HUES48 (cell line): ENCODE results near the gene DOCK11.
"Not testable (repeated sequence)": the region's sequence is repeated elsewhere in the genome, so short reads cannot be mapped to it uniquely, and the experiment has no call there.

Source experiments
- H3K27ac ChIP-seq: one replicate; pipeline ENCODE4 v1.7.0; 2013; ENCODE audit warnings: low read depth, low read length, inconsistent platforms
- H3K27me3 ChIP-seq: 2 replicates; pipeline ENCODE4 v1.6.1; 2013; ENCODE audit warnings: mild to moderate bottlenecking, low read length; ENCODE audit not compliant: control insufficient read depth, insufficient read depth
- H3K36me3 ChIP-seq: 2 replicates; pipeline ENCODE4 v1.6.1; 2013; ENCODE audit warnings: low read length; ENCODE audit not compliant: control insufficient read depth, insufficient read depth
- H3K4me1 ChIP-seq: 2 replicates; pipeline ENCODE4 v1.6.1; 2013; ENCODE audit warnings: mild to moderate bottlenecking, low read length; ENCODE audit not compliant: control insufficient read depth, insufficient read depth
- H3K4me3 ChIP-seq: 2 replicates; pipeline ENCODE4 v1.5.1; 2013; ENCODE audit warnings: mild to moderate bottlenecking, low read depth, low read length
- H3K9ac ChIP-seq: 2 replicates; pipeline ENCODE4 v1.6.1; 2013; ENCODE audit warnings: mild to moderate bottlenecking, low read depth, low read length, moderate library complexity
- H3K9me3 ChIP-seq: 2 replicates; pipeline ENCODE4 v1.6.1; 2013; ENCODE audit warnings: low read length; ENCODE audit not compliant: control insufficient read depth, insufficient read depth

The DOCK11 gene

GRCh38 chrX:118720058-118720707, 224.6 kb downstream of the DOCK11 start:
- Histone ChIP-seq H3K9ac (no peak overlapping the region), H3K36me3 (no peaks in the 10 kb centered on the region), H3K27ac (no peak overlapping the region), H3K9me3 (no peaks in the 10 kb centered on the region), H3K4me3 (no peak overlapping the region), H3K4me1 (peaks cover 12% of the 10 kb centered on the region; the same call in 1 of the 2 replicates), H3K27me3 (peaks cover 9% of the 10 kb centered on the region)

- no peaks in the 10 kb centered on the region for H3K9me3 ChIP-seq
Measured at GRCh38 chrX:118723376-118723775, 227.8 kb downstream of the DOCK11 start.

DNA sequence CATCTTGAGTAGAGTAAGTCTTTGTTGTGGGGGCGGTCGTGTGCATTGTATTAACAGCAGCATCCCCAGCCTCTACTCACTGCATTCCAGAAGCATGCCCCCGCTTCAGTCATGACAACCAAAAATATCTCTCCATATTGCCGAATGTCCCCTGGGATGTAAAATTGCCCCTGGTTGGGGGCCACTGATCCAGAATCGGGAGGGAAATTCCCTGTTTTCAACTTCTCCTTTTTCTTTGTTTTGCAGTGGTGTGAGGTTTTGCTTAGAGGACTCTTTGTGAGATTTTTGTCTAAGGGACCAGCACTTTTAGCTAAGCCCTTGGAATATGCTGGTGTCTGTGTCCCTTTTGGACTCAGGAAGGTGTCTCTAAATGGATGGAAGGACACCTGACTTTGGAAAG, 228.8 kb downstream of the DOCK11 start:
- Histone ChIP-seq H3K9me3 (no peaks in the 10 kb centered on the region), H3K4me3 (no peak overlapping the region), H3K27me3 (peaks cover 36% of the 10 kb centered on the region), H3K27ac (no peak overlapping the region), H3K4me1 (peaks cover 30% of the 10 kb centered on the region), H3K9ac (no peak overlapping the region), H3K36me3 (no peaks in the 10 kb centered on the region)

More at GRCh38 chrX:118723376-118723775, 227.8 kb downstream of the DOCK11 start:
- H3K4me1 ChIP-seq, result peaks cover 25% of the 10 kb centered on the region
- peaks cover 26% of the 10 kb centered on the region for H3K27me3 ChIP-seq
- no peak overlapping the region for H3K4me3 ChIP-seq
- no peak overlapping the region for H3K27ac ChIP-seq
- no peak overlapping the region for H3K9ac ChIP-seq
- H3K36me3 ChIP-seq, result no peaks in the 10 kb centered on the region

- Histone ChIP-seq H3K4me3 (no peak overlapping the region), H3K27ac (no peak overlapping the region), H3K27me3 (peaks cover 40% of the 10 kb centered on the region), H3K9me3 (no peaks in the 10 kb centered on the region), H3K9ac (no peak overlapping the region), H3K4me1 (peaks cover 32% of the 10 kb centered on the region), H3K36me3 (no peaks in the 10 kb centered on the region)
Measured at GRCh38 chrX:118724775-118725174, 229.2 kb downstream of the DOCK11 start.

- Histone ChIP-seq H3K27me3 (peaks cover 47% of the 10 kb centered on the region), H3K4me1 (peaks cover 36% of the 10 kb centered on the region), H3K4me3 (no peak overlapping the region; the same call in 1 of the 2 replicates), H3K36me3 (no peaks in the 10 kb centered on the region), H3K27ac (no peak overlapping the region), H3K9me3 (no peaks in the 10 kb centered on the region), H3K9ac (no peak overlapping the region)
Measured at GRCh38 chrX:118726396-118726795, 230.8 kb downstream of the DOCK11 start.

DNA sequence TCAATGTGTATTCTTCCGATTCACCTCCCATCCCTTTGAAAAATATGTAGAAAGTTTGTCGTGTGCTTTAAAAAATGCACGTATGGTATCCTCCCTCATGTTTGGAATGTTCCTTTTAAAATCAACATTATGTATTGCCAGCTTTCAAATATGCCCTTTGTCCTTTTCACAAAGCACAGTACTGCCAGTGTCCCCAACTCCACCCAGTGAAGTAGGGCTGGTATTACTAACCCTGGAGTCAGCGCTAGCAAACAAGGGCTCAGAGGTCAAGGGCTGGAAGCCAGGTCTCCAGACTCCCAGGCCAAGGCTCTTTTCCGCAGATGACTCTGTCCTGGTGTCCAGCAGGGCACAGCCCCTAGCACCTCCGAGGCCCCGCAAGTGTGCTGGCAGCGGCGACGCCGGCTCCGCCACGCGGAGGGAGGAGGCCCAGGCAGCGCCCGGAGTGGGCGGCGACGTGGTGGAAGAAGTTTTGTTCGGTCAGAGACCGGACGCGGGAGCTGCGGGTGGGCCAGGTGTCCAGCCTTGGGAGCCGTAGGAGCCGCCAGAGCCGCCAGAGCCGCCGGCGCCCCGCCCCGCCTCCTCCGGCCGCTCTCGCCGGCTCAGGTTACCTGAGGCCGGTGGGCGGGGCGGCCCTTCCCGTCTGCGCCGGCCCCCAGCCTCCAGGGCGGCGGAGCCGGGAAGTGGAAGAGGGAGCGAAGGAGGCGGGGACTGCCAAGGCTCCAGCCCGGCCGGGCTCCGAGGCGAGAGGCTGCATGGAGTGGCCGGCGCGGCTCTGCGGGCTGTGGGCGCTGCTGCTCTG, 231.5 kb downstream of the DOCK11 start, which contains the start of gene IL13RA1:
Gene IL13RA1, plus strand, starts transcription at position 720 of the 799 bp plus-strand sequence. Its CDS starts 33 bp downstream, at position 753.
- H3K9me3 ChIP-seq, result no peaks in the 10 kb centered on the region
- H3K27me3 ChIP-seq, result peaks cover 41% of the 10 kb centered on the region
- H3K4me1 ChIP-seq, result peaks cover 36% of the 10 kb centered on the region
- H3K27ac ChIP-seq, result peak within 1 kb of the TSS; percentile 76
- no peaks in the 10 kb centered on the region for H3K36me3 ChIP-seq
- peak within 1 kb of the TSS; percentile 79 for H3K9ac ChIP-seq
- H3K4me3 ChIP-seq, result peak within 1 kb of the TSS; percentile 66

- Histone ChIP-seq H3K4me3 (peak overlapping the region; percentile 66), H3K9me3 (no peaks in the 10 kb centered on the region), H3K27me3 (peaks cover 41% of the 10 kb centered on the region), H3K9ac (peak overlapping the region; percentile 28; the same call in 1 of the 2 replicates), H3K4me1 (peaks cover 36% of the 10 kb centered on the region), H3K36me3 (no peaks in the 10 kb centered on the region), H3K27ac (peak overlapping the region; percentile 58)
Measured at GRCh38 chrX:118727686-118728339, 232.2 kb downstream of the DOCK11 start.

DNA sequence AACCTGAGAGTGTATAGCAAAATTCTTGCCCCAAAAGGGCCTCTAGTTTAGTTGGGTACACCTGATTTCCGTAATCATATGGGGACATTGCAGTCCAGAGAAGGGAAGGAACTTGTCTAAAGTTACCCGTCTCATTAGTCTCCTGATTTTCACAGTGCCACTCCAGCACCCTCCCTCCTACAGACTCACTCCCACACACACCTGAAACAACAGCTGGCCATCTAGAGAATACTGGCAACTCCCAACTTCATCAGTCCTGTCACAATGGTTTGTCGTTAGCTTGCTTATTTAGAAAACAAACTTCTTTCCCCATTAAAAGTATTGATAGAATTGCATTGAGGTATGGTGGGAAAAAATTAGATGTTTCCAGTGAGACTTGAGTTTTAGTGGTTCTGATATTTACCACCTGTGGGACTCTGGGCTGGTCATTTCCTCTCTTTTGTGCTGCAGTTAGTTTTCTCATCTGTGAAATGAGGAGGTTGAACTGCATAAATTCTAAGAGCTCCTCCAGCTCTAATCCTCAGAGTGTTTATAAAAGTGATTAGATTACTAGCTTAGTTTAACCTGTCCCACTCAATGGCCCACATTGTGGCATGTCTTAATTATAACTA, 233.5 kb downstream of the DOCK11 start:
- peaks cover 41% of the 10 kb centered on the region for H3K27me3 ChIP-seq
- H3K36me3 ChIP-seq, result no peaks in the 10 kb centered on the region
- no peak overlapping the region for H3K9ac ChIP-seq
- peaks cover 36% of the 10 kb centered on the region for H3K4me1 ChIP-seq
- H3K4me3 ChIP-seq, result no peak overlapping the region
- no peaks in the 10 kb centered on the region for H3K9me3 ChIP-seq
- H3K27ac ChIP-seq, result no peak overlapping the region

DNA sequence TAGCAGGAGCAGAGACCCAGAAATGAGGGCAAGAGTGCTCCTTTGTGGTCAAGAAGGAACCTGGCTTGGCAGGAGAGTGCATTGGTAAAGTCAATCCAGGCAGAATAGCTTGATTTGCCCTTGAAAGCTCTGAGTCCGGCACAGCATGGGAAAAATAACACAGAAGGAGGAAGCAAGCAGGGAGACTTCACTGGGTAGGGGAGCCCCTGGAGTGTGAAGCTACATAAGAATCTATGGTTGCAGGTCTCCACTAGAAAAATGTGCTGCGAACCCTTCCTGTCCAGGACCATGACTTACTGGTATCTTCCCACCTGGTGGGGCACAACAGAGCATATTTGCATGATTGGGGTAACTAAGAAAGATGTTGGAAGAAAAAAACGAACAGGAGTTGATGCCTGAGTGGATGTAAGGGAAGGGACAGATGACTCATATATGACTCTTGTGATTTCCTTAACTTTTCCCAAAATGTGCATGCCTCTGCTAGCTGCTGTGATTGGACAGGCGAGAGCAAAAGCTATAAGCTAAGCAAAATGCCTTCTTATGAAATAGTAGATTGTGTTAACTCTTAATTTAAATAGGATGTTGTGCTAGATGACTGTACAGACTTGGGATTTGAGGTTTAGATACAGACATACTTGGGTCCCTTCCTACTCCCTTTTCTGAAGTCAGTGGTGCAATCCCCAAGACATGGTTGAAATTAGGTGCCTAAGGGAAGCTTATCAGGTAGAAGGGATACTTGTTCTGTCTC, 235.1 kb downstream of the DOCK11 start:
- H3K9ac ChIP-seq, result no peak overlapping the region
- H3K4me3 ChIP-seq, result no peak overlapping the region
- H3K9me3 ChIP-seq, result no peaks in the 10 kb centered on the region
- H3K27me3 ChIP-seq, result peaks cover 41% of the 10 kb centered on the region
- H3K4me1 ChIP-seq, result peaks cover 30% of the 10 kb centered on the region
- H3K36me3 ChIP-seq, result no peaks in the 10 kb centered on the region
- no peak overlapping the region for H3K27ac ChIP-seq

- peaks cover 32% of the 10 kb centered on the region for H3K27me3 ChIP-seq
- H3K9me3 ChIP-seq, H3K36me3 ChIP-seq, H3K4me3 ChIP-seq, H3K9ac ChIP-seq, H3K27ac ChIP-seq: not testable (repeated sequence)
- peaks cover 22% of the 10 kb centered on the region for H3K4me1 ChIP-seq
Measured at GRCh38 chrX:118732551-118732950, 236.9 kb downstream of the DOCK11 start.
